Umbilical cord (tissue), 2 donors: ENCODE results near the gene KHDRBS2. TPM values are rescaled to one million over a fixed set of nuclear protein-coding genes. Genes with fewer than 3 reads are reported as not detected.

Source experiments
- DNase-seq: peaks from one replicate; pipeline ENCODE4 v3.0.0-alpha.2; 2015; ENCODE audit warnings: low spot score
- total RNA-seq: library from RNA; depleted of rRNA; stranded (reverse); fragments of >200 nt; gene quantifications from one replicate; pipeline ENCODE4 v1.2.3, GENCODE V29; 2014; ENCODE audit warnings: low replicate concordance; ENCODE audit not compliant: insufficient read depth

KHDRBS2 gene
- total RNA-seq, 1 donor from 2014 or later = 2.4 TPM

- DNase-seq = no peak
Observed at GRCh38 chr6:62035952-62036351, 250.1 kb downstream of the KHDRBS2 start.

GRCh38 chr6:62013719-62014118, 272.3 kb downstream of the KHDRBS2 start:
- DNase-seq = no peak

- DNase-seq = no peak
Observed at GRCh38 chr6:62009445-62009844, 276.6 kb downstream of the KHDRBS2 start.

GRCh38 chr6:61989616-61990015, 296.4 kb downstream of the KHDRBS2 start:
- DNase-seq = no peak

- no peak for DNase-seq
Observed at GRCh38 chr6:61980622-61981021, 305.4 kb downstream of the KHDRBS2 start.

GRCh38 chr6:61977947-61978346, 308.1 kb downstream of the KHDRBS2 start:
- no peak for DNase-seq

- no peak for DNase-seq
Observed at GRCh38 chr6:61977099-61977498, 308.9 kb downstream of the KHDRBS2 start.

GRCh38 chr6:61959196-61959595, 326.8 kb downstream of the KHDRBS2 start:
- DNase-seq = no peak

- DNase-seq = no peak
Observed at GRCh38 chr6:61953851-61954250, 332.2 kb downstream of the KHDRBS2 start.

GRCh38 chr6:61951586-61951985, 334.4 kb downstream of the KHDRBS2 start:
- DNase-seq = no peak

- DNase-seq = no peak
Observed at GRCh38 chr6:61950811-61951210, 335.2 kb downstream of the KHDRBS2 start.

- DNase-seq = no peak
Observed at GRCh38 chr6:61949971-61950370, 336.1 kb downstream of the KHDRBS2 start.

- DNase-seq = no peak
Observed at GRCh38 chr6:61949161-61949560, 336.9 kb downstream of the KHDRBS2 start.

GRCh38 chr6:61947311-61947947, 338.6 kb downstream of the KHDRBS2 start:
- DNase-seq = no peak

- no peak for DNase-seq
Observed at GRCh38 chr6:61940919-61941318, 345.1 kb downstream of the KHDRBS2 start.

- no peak for DNase-seq
Observed at GRCh38 chr6:61935242-61935846, 350.7 kb downstream of the KHDRBS2 start.

GRCh38 chr6:61909486-61909885, 376.5 kb downstream of the KHDRBS2 start:
- DNase-seq = no peak

- no peak for DNase-seq
Observed at GRCh38 chr6:61901748-61902147, 384.3 kb downstream of the KHDRBS2 start.

- no peak for DNase-seq
Observed at GRCh38 chr6:61894536-61894935, 391.5 kb downstream of the KHDRBS2 start.

GRCh38 chr6:61887423-61887822, 398.6 kb downstream of the KHDRBS2 start:
- peak; percentile 45 for DNase-seq

GRCh38 chr6:61886608-61887259, 399.3 kb downstream of the KHDRBS2 start:
- peak; percentile 19 for DNase-seq

- DNase-seq = no peak
Observed at GRCh38 chr6:61869632-61870400, 416.2 kb downstream of the KHDRBS2 start.
